Right lobe of liver (tissue), 4 donors: Measurements from ENCODE around the gene CABP7.

Experiments used
- POLR2A ChIP-seq: fragments of 450-650 bp; IDR thresholded peaks from one replicate; pipeline ENCODE4 v1.6.1; 2017; ENCODE audit warnings: antibody characterized with exemption, mild to moderate bottlenecking
- TF ChIP-seq, protein P1 (sequence below), 4 donors: fragments of 200-600 bp in 3 of 4; fragments of 450-650 bp in 1 of 4; IDR thresholded peaks; one replicate each; pipeline versions ENCODE4 v1.5.1 to v1.8.0; 2016 to 2022; ENCODE audit warnings: antibody characterized with exemption in 4 of 4, mild to moderate bottlenecking in 2 of 4
- donor health status: DM: no; HTN: no; CAD: no.
- donor health status: DM: no; HTN: no; CAD: no.
- donor health status: DM: no; HTN: yes; CAD: no.

DNA sequence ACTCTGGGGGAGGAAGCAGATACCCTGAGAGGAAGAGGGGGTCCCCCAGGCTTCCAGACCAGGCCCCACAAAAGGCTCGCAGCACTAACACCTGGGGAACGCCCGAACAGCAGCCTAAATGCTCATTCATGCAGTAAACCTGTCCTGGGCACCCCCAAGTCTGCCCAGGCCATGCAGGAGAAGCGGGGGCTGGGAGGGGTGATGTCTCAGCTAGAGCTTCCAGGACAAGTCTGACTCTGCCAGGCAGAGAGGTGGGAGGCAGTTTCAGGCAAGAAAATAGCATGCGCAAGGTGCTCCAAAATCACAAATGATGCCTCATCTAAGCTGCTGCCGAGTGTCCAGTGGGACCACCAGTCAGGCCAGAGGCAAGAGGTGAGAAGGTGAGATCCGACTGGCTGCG, 14.6 kb downstream of the CABP7 start:
- TF ChIP-seq, protein P1, sequence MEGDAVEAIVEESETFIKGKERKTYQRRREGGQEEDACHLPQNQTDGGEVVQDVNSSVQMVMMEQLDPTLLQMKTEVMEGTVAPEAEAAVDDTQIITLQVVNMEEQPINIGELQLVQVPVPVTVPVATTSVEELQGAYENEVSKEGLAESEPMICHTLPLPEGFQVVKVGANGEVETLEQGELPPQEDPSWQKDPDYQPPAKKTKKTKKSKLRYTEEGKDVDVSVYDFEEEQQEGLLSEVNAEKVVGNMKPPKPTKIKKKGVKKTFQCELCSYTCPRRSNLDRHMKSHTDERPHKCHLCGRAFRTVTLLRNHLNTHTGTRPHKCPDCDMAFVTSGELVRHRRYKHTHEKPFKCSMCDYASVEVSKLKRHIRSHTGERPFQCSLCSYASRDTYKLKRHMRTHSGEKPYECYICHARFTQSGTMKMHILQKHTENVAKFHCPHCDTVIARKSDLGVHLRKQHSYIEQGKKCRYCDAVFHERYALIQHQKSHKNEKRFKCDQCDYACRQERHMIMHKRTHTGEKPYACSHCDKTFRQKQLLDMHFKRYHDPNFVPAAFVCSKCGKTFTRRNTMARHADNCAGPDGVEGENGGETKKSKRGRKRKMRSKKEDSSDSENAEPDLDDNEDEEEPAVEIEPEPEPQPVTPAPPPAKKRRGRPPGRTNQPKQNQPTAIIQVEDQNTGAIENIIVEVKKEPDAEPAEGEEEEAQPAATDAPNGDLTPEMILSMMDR (IDR thresholded peaks at IDR 0.05) = no peak
- no peak for TF ChIP-seq POLR2A
